ENCODE data around the gene STARD7.

STARD7 gene

GRCh38 chr2:96197546-96198255 is 10.9 kb downstream of the STARD7 start:
- no peak for DNase-seq (ENCODE audit: low read depth in 2 of 2)

- DNase-seq (ENCODE audit: low read depth in 2 of 2) = no peak
These were observed 13.1 kb downstream of the STARD7 start for GRCh38 chr2:96195410-96196066.

GRCh38 chr2:96191937-96192670 is 16.5 kb downstream of the STARD7 start:
- no peak for DNase-seq (ENCODE audit: low read depth in 2 of 2)

- DNase-seq (ENCODE audit: low read depth in 2 of 2) = no peak
These were observed 19.7 kb downstream of the STARD7 start for GRCh38 chr2:96188821-96189526.

GRCh38 chr2:96186562-96186961 is 22.1 kb downstream of the STARD7 start:
- DNase-seq (ENCODE audit: low read depth in 2 of 2) = no peak

- DNase-seq (ENCODE audit: low read depth in 2 of 2) = no peak
These were observed 23.1 kb downstream of the STARD7 start for GRCh38 chr2:96185516-96185915.

- no peak for DNase-seq (ENCODE audit: low read depth in 2 of 2)
These were observed 23.6 kb downstream of the STARD7 start for GRCh38 chr2:96184989-96185388.

GRCh38 chr2:96184188-96184587 is 24.4 kb downstream of the STARD7 start:
- DNase-seq (ENCODE audit: low read depth in 2 of 2) = no peak

- no peak for DNase-seq (ENCODE audit: low read depth in 2 of 2)
These were observed 27.1 kb downstream of the STARD7 start for GRCh38 chr2:96181529-96181928.

- DNase-seq (ENCODE audit: low read depth in 2 of 2) = no peak
These were observed 28.1 kb downstream of the STARD7 start for GRCh38 chr2:96180521-96180920.

GRCh38 chr2:96180002-96180401 is 28.6 kb downstream of the STARD7 start:
- DNase-seq (ENCODE audit: low read depth in 2 of 2) = no peak

GRCh38 chr2:96176661-96177060 is 32.0 kb downstream of the STARD7 start:
- no peak for DNase-seq (ENCODE audit: low read depth in 2 of 2)

- DNase-seq (ENCODE audit: low read depth in 2 of 2) = no peak
These were observed 32.7 kb downstream of the STARD7 start for GRCh38 chr2:96175951-96176350.

GRCh38 chr2:96174251-96175144 is 34.1 kb downstream of the STARD7 start:
- peak; percentile 62 to 64 for DNase-seq (ENCODE audit: low read depth in 2 of 2)

GRCh38 chr2:96171831-96172230 is 36.8 kb downstream of the STARD7 start:
- DNase-seq (ENCODE audit: low read depth in 2 of 2) = no peak

- no peak for DNase-seq (ENCODE audit: low read depth in 2 of 2)
These were observed 38.0 kb downstream of the STARD7 start for GRCh38 chr2:96170626-96171025.

- no peak for DNase-seq (ENCODE audit: low read depth in 2 of 2)
These were observed 38.6 kb downstream of the STARD7 start for GRCh38 chr2:96169868-96170507.

GRCh38 chr2:96167407-96168013 is 41.1 kb downstream of the STARD7 start:
- DNase-seq (ENCODE audit: low read depth in 2 of 2) = no peak

GRCh38 chr2:96164459-96165184 is 44.0 kb downstream of the STARD7 start:
- DNase-seq (ENCODE audit: low read depth in 2 of 2) = no peak

Data from stimulated activated CD8-positive, alpha-beta memory T cell treated with anti-CD3 and anti-CD28 coated beads, Interleukin-15, amount 100 ng/mL, for 4 hours (primary cell).